OCI-LY1 (cell line): ENCODE data around the gene TRIO.

ENCODE experiments used
- CTCF ChIP-seq: fragments of 200-600 bp; sonication (generic), shearing (Covaris generic); IDR thresholded peaks from 2 replicates; pipeline ENCODE4 v1.5.1; 2017; ENCODE audit warnings: mild to moderate bottlenecking, antibody characterized with exemption, low read length, moderate library complexity, mixed read lengths
- EZH2 ChIP-seq: fragments of 200-600 bp; sonication (generic), shearing (Covaris generic); IDR thresholded peaks from 2 replicates; pipeline ENCODE4 v1.8.0; 2017; ENCODE audit warnings: borderline replicate concordance, mixed run types, mild to moderate bottlenecking, antibody characterized with exemption, low read length, moderate library complexity, mixed read lengths

- no peak for TF ChIP-seq EZH2
- no peak for TF ChIP-seq CTCF
Measured at GRCh38 chr5:14265570-14265969, 122.4 kb downstream of the TRIO start.
